Measurements from ENCODE around the gene SENP1. TPM values are rescaled to one million over a fixed set of nuclear protein-coding genes. Genes with fewer than 3 reads are reported as not detected.

Gene SENP1
- total RNA-seq, 1 donor from 2014 or later, result 42.0 TPM

- intact Hi-C loops (cut with micrococcal nuclease), result no loop called here
Observed at GRCh38 chr12:48068457-48068856, 37.4 kb downstream of the SENP1 start.

- intact Hi-C loops (cut with micrococcal nuclease), result no loop called here
Observed at GRCh38 chr12:48067250-48067938, 38.5 kb downstream of the SENP1 start.

- intact Hi-C loops (cut with micrococcal nuclease), result no loop called here
Observed at GRCh38 chr12:48065041-48065440, 40.8 kb downstream of the SENP1 start.

GRCh38 chr12:48063530-48063929 is 42.3 kb downstream of the SENP1 start:
- intact Hi-C loops (cut with micrococcal nuclease), result no loop called here

GRCh38 chr12:48061938-48062719 is 43.8 kb downstream of the SENP1 start:
- intact Hi-C loops (cut with micrococcal nuclease), result no loop called here

- intact Hi-C loops (cut with micrococcal nuclease), result no loop called here
Observed at GRCh38 chr12:48060474-48060873, 45.4 kb downstream of the SENP1 start.

GRCh38 chr12:48058771-48059170 is 47.1 kb downstream of the SENP1 start:
- intact Hi-C loops (cut with micrococcal nuclease), result no loop called here

GRCh38 chr12:48054955-48055821 is 50.7 kb downstream of the SENP1 start:
- intact Hi-C loops (cut with micrococcal nuclease), result no loop called here

- intact Hi-C loops (cut with micrococcal nuclease), result no loop called here
Observed at GRCh38 chr12:48053883-48054282, 52.0 kb downstream of the SENP1 start.

- intact Hi-C loops (cut with micrococcal nuclease), result no loop called here
Observed at GRCh38 chr12:48053122-48053521, 52.8 kb downstream of the SENP1 start.

GRCh38 chr12:48051681-48052080 is 54.2 kb downstream of the SENP1 start:
- intact Hi-C loops (cut with micrococcal nuclease), result no loop called here

- intact Hi-C loops (cut with micrococcal nuclease), result no loop called here
Observed at GRCh38 chr12:48050174-48050573, 55.7 kb downstream of the SENP1 start.

- intact Hi-C loops (cut with micrococcal nuclease), result no loop called here
Observed at GRCh38 chr12:48045965-48046518, 59.8 kb downstream of the SENP1 start.

- intact Hi-C loops (cut with micrococcal nuclease), result no loop called here
Observed at GRCh38 chr12:48045061-48045846, 60.6 kb downstream of the SENP1 start.

- intact Hi-C loops (cut with micrococcal nuclease), result no loop called here
Observed at GRCh38 chr12:48044396-48044795, 61.5 kb downstream of the SENP1 start.

GRCh38 chr12:48043771-48044170 is 62.1 kb downstream of the SENP1 start:
- intact Hi-C loops (cut with micrococcal nuclease), result no loop called here

- intact Hi-C loops (cut with micrococcal nuclease), result no loop called here
Observed at GRCh38 chr12:48041591-48042423, 64.1 kb downstream of the SENP1 start.

GRCh38 chr12:48040354-48040753 is 65.5 kb downstream of the SENP1 start:
- intact Hi-C loops (cut with micrococcal nuclease), result no loop called here

- intact Hi-C loops (cut with micrococcal nuclease), result no loop called here
Observed at GRCh38 chr12:48039151-48039550, 66.7 kb downstream of the SENP1 start.

- intact Hi-C loops (cut with micrococcal nuclease), result no loop called here
Observed at GRCh38 chr12:48038085-48038484, 67.8 kb downstream of the SENP1 start.

Data from T-helper 2 cell treated with Interferon-gamma antibody and Interleukin-4, amounts not matched to agents 100 ng/mL and 5 ng/mL, for 36 hours (primary cell).